HG03045 (cell line): ENCODE measurements around the gene TLE1.

Experiments
- ATAC-seq: cut with Tn5 transposase; IDR thresholded peaks from one replicate; pipeline ENCODE4 v1.9.1; 2021; ENCODE audit warnings: mild to moderate bottlenecking, moderate library complexity; ENCODE audit not compliant: unreplicated experiment

Gene TLE1

DNA sequence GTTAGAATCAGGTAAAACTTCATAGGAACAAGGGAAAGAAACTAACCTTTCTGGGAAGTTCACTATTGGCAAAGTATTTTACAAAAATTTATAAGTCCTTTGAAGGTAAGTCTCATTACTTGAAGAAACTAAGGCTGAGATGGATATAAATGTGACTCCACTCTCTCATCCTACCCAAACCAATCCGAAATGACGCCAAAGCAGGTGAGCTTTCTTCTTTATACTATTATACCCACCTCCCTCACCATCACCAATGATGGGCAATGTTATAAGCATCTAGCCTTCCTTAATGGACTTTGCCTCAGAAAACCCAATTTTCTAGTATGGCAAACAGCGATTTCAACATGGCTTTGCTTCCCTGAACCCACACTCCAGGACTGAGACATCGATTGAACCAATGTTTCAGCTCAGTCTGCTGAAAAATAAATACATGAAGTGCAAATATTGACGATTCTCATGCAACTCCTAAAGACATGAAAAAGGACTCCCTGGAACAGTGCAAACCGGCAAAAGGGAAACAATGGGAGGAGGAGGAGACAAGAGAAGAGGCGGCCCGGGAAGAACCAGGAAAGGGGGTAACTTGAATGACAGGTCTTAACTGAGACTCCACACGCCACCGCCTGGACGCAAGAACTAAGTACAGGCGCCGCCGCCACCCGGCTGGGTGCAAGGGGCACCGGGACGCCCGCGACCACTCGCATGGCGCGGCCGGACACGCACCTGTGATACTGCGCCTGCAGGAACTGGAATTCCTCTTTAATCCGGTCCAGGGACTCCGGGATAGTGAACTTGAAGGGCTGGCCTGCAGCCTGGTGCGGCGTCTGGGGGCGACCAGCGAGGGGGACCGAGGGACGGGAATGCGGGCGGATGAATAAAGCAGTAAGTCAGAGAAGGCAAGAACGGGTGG is 2.5 kb downstream of the TLE1 start:
- no peak for ATAC-seq

DNA sequence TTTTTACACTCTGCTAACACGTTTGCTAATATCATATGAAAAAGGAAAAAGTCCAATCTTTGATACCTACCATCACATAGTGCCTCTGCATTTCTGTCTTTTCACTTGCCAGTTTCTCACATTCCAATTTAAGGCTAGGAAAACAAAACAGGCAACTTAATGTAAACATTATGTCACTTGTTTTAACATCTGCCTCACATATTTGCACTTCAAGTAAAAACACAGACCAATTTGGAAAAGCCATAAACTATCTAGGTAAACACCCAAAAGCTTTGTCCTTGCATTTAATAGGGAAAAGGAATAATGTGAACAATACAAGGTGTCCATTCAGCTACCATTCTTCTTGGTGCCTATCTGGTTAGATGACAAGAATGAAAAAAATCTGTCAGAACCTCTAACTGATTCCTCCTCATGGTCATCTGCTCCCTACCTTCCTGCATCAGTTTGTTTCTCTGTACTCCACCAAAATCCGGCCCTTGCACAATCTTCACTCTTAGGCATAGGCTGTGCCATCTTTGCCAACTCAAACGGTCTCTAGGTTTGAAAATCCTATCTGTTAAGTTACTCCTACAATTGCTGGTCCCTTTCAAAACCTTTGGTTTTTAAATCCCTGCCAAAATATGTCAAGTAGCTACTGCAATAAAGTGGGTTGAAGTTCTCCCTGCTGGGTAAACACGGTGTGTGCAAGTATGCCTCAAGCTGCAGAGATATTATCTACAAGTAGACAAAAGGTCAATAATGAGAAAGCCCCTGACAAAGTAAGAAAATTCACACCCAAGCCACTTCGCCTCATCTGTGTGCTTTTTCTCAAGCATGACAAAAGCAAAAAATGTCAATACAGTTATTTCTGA is 3.4 kb downstream of the TLE1 start:
- ATAC-seq, result no peak

DNA sequence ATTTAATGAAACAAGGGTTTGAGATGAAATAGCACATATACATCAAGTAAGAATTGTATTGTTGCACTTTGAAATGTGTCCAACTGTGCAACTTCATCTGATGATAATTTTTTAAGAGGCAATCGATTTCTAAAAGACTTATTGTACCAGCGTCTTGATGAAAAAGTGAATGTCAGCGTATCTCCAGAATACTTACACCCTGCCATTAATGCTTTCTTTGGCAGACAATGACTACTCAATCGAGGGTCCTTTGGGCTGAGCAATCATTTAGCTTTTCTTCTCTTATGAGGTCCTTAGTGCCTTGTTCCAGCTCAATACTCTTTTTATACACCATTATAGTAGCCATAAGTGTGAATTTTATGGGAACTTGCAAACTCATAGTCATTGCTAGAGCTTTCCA is 4.7 kb downstream of the TLE1 start:
- no peak for ATAC-seq

- ATAC-seq, result no peak
Measured at GRCh38 chr9:81683704-81684103, 5.6 kb downstream of the TLE1 start.

GRCh38 chr9:81683238-81683637 is 6.1 kb downstream of the TLE1 start:
- ATAC-seq, result no peak

DNA sequence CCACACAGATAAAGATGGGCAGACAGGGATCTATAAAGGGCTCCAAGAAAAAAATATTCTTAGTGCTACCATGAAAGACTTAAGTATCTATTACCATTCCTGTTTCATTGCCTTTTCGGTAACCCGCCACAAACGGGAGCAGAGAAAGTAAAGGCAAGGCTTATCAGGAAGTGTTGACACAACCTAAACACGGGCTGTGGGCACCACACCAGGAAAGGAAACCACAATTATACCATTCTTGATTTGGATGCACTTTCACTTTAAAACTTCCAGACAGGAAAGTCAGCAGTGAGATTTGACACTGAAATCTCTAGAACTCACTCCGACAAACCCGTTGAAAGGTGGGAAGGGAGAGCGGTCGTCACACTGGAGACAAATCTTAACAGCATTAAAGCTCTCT is 6.5 kb downstream of the TLE1 start:
- ATAC-seq, result no peak

GRCh38 chr9:81682177-81682576 is 7.2 kb downstream of the TLE1 start:
- no peak for ATAC-seq

DNA sequence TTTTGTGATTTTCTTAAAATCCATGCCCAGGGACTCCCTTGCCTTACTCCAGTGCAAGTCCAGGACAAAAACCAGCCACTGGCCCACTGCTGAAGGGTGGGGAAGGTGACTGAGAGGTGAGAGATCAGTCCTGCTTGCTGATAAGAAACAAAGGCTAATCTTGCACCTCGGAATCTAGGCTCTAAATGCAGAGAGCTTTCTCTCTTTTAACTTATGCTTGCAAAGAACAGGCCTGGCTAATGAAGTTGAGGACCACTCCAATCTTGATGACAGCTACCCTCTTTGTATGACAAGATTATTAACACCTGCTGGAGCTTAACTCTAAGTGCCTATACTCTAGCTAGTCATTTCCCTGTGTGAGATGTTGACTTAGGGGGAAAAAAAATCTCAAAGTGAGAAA is 8.8 kb downstream of the TLE1 start:
- no peak for ATAC-seq

- ATAC-seq, result no peak
Measured at GRCh38 chr9:81680006-81680405, 9.3 kb downstream of the TLE1 start.

GRCh38 chr9:81678088-81678487 is 11.3 kb downstream of the TLE1 start:
- no peak for ATAC-seq

DNA sequence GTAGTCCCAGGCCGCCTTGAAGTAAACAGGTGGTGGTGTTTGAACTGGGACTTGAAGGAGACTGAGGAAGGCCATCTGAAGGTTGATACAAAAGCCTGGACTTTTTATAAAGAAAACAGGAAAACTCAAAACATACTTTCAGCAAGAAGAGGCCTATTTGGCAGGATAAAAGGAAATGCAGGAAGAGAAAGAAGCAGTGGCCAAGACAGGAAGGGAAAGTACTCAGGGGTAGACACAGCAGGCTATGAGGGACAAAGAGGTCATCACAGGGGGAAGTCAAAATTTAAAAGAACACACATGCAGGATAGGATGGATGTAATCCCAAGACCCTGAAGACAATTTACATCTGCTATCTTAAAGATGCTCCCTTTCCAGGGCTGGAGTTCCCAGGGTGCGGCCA is 13.0 kb downstream of the TLE1 start:
- ATAC-seq, result no peak

- no peak for ATAC-seq
Measured at GRCh38 chr9:81673310-81673709, 16.0 kb downstream of the TLE1 start.

GRCh38 chr9:81671880-81672280 is 17.5 kb downstream of the TLE1 start:
- ATAC-seq, result no peak

DNA sequence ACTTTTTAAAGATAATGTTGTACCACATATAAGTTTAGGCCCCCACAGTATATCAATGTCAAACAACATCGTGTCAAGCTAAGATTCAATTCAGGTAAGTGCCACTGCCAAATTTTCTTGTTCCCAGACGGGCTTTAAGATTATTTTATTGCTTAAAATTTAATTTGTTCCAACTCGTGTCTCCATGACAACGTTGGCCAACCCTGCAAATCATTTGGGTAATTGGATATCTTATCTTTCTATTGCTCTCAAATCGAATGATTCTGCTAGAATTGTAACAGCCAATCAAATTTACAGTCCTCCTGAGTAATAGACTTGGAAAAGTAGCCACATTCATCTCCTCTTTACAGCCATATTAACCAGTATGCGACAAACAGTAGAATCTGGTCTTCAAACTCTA is 19.5 kb downstream of the TLE1 start:
- ATAC-seq, result no peak

DNA sequence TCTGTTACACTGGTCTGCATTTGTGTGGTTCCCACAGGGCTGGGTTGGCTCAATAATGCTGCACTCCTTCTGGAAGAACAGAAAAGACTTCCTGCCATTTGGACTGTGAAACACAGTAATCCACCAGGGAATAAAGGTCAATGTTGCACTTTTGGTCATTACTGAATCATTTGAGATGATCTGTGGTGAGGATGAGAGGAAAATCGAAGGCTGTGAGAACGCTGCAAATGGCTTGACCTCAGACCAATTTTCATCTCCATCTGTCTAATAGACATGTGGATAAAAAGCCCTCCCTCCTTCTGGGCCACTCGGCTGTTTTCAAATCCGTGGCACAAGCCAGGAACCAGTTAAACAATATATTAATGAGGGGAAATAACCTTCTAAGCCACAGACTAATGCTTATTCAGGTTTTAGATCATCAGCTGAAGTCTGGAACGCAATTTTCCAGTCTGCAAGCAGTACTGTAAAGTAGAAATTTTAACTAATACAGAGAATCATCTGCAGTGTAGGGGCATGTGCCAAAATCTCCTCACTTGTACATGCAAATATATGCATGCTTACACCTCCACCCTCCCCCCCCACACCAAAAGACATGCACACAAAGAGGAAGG is 20.2 kb downstream of the TLE1 start:
- no peak for ATAC-seq

DNA sequence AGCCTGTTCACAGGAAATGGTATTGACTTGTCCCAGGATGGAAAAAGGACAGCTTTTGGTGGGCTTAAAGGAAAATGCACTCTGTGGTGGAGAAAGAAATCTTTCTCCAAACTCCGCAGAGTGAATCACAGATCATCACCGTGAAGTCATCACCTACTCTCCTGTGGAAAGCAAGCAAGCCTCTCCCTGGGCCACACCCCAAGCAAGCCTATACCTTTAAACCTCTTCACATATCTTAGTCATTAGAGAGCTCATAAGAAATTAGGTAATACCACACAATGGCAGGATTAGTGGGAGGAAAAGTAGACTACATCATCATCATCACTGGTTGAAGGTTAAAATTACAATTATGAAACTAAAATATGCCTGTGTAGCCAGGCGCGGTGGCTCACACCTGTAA is 23.2 kb downstream of the TLE1 start:
- ATAC-seq, result no peak

GRCh38 chr9:81665322-81665871 is 23.9 kb downstream of the TLE1 start:
- ATAC-seq, result no peak

DNA sequence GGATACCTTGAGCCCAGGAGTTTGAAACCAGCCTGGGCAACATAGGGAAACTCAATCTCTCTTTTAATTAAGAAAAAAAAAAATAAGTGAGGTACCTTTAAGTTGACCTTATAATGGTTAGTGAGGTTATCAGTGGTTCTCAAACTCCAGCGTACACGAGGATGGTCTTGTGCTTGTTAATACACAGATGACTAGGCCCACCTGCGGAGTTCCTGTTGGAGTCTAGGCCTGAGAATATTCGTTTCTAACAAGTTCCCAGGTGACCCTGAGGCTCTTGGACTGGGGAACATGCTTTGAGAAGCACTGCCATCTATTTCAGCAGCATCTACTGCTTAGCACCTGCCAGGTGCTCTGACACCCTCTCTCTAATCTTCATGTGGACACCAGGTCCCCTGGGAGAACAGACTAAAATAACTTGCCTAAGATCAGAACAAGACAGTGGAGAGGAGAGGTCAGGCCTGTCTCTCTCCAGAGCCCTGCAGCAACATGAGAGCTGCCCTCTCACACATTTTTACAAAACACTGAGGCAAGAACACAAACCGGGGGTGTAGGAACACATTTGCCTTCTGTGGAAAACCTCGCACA is 24.6 kb downstream of the TLE1 start:
- no peak for ATAC-seq

- no peak for ATAC-seq
Measured at GRCh38 chr9:81661339-81661738, 28.0 kb downstream of the TLE1 start.

DNA sequence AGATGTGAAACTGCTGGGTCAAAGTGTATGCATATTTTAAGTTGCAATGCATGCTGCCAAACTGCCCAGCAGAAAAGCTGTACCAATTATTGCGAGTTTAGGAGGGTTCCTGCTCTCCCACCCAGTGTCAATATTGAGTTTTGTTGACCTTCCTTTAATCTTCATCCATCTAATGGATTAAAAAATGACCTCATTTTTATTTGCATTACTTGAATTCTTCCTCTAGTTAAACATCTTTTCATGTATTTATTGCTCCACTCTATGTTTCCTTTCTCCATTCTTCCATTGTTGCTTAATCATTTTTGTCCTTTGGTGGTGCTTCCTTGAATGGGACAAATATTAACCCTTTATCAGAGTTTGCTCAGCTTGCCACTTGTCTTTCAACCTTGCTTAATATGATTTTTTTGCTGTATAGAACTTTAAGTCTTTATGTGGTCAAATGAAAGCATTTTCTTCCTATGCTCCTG is 32.4 kb downstream of the TLE1 start:
- no peak for ATAC-seq

GRCh38 chr9:81656004-81656403 is 33.3 kb downstream of the TLE1 start:
- ATAC-seq, result peak; percentile 71
